Daoy (cell line): Measurements from ENCODE around the gene DHRS13. TPM values are rescaled to one million over a fixed set of nuclear protein-coding genes. Genes with fewer than 3 reads are reported as not detected.
A peak's percentile ranks its signal among the peaks of the same experiment; 100 is the strongest.

Experiments used
- DNase-seq: peaks from one replicate; pipeline ENCODE4 v3.0.0-alpha.2; 2015; ENCODE audit warnings: low read depth
- total RNA-seq: library from RNA; depleted of rRNA; stranded (reverse); fragments of >200 nt; shearing (Covaris generic); gene quantifications from 2 replicates; pipeline ENCODE4 v1.2.3, GENCODE V29; 2014; rRNA removed

The DHRS13 gene, protein sequence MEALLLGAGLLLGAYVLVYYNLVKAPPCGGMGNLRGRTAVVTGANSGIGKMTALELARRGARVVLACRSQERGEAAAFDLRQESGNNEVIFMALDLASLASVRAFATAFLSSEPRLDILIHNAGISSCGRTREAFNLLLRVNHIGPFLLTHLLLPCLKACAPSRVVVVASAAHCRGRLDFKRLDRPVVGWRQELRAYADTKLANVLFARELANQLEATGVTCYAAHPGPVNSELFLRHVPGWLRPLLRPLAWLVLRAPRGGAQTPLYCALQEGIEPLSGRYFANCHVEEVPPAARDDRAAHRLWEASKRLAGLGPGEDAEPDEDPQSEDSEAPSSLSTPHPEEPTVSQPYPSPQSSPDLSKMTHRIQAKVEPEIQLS
- total RNA-seq, result 10.9 and 12.4 TPM in 2 replicates

- DNase-seq, result peak; percentile 97
Measured at GRCh38 chr17:28902819-28903545, at the start of gene DHRS13. DHRS13 (minus strand) TSS chr17:28903079; CDS start chr17:28902944, 135 bp downstream.

DNA sequence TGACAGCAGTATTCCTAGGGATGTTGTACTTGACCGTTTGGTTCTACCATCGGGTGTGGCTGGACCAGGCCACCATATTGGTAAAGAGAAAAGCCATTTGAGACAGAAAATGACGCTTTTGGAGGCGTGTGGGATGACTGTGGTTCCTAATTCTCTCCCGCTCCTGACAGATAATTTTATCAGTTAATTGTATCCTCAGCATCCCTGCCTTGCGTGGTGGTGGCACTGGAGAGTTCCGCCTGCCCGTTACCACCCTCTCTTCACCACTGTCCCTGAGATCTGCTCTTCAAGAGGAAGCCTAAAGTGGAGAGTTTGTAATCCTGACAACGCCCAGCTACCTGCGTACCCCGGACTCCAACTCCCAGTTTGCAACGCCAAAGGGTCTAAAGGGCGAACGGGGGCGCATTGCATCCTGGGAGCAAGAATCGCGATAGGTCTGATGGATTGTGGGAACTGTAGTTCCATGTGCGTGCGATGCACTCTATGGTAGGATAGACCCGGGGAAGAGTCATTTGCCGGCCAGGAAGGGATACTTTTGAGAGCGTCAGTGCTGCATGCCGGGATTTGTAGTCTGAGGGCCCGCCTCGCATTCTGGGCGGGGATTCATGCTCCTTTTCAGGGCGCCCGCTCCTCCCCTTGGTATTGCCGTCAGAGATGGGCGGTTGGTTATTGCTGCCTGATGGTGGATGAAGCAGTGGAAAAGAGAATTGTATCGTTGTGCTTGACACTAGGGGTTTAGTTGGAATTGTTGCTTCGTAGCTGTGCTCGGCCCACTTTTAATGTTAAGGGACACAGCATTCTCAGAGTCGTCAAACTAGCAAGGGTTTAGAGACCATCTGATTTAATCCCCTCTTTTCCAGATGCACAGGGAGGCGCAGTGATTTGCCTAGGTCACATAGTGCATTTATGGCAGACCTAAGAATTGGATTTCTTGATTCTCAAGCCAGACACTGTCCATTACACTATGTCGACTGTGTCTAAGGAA lies 49.4 kb upstream of the DHRS13 start:
- peak; percentile 99 for DNase-seq

DNA sequence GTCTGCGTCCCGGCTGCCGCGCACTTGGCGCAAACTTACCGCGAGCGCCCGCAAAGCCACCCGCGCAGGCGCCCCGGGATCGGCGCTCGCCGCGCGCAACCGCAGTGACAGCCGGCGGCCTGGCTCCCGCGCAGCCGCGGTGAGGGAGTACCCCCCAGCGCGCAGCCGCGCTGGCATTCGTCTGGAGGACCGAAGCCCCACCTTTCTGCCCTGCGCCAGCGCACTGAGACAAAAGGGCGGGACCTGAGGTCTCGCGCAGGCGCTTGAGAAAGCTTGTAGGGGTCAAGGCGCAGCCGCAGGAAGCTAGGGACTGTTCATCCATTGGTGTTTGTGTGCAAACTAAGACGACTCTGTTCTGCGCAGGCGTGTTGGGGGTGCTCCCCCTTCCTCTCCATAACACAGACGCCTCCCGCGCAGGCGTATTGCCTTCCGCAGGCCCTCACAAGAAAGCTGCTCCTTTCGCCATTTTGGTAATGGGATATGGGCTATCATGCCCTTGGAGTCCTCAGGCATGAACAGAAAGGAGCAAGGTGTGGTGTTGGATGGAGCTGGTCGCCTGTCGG lies 48.6 kb upstream of the DHRS13 start, which contains the start of gene PHF12:
Gene PHF12 (minus strand): TSS at position 91 of the 563 bp plus-strand sequence. CDS start 558 bp downstream, outside the sequence.
- DNase-seq, result peak; percentile 100

DNA sequence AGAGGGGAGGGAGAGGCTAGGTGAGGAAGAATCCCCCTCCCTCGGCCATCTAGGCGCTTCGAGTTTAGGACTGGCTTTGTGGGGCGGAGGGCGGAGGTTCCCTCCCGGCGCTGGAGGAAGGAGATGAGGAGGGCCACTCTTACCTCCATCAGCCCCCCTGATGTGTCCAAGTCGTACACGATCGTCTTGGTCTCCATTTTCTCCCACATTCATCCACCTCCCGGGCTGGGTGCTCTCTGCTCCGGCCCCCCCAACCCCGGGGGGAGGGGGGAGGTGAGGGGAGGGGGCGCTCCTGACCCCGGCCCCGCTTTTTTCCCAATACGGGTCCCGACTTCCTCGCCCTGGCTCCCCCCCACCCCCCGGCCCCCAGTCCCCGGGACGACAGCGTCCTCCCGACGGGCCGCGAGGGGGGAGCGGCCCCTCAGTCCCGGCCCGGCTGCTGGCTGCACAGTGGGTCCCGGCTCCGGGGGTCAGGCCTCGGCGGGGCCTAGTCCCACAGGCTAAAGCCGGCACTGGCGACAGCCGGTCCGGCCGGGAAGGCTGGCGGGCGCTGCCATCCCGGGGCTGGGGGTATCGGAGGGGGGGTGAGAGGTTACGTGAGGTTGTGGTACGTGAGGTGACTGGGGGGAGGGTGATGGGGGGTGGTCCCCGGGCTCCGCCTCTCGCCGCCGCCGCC lies 48.0 kb upstream of the DHRS13 start:
- DNase-seq, result no peak

DNA sequence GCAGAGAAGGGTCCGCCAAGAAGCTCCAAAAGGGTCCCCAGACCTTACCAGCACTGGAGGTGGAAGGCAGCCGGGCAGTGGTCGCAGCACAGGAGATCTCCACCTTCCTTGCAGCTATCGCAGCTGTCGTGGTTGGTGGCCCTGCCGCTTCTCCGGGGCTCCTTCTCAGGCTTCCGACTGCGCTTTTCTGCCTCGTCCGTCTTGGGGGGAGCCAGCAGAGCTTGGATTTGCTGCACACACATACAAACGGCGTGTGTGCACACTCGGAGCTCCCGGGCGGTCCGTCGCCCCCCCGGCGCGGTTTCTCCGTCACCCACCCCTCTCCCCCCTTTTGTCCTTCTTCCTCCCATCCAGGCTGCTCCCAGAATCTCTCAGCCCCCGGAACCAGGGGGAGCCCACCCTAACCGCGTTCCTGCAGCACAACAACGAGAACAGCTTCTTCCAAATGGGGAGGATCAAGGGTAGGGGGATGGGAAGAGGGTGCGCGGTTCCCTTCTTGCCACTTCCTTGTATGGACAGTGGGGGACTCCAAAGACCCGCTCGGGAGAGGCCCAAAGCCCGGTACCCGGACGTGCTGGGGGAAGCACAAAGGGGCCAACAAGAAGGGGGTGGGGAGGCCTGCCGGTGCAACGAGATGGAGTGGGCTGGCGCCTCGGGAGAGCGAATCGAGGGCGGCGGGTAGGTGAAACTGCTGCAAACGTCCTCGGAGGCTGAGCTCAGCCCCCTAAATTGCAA lies 47.3 kb upstream of the DHRS13 start:
- peak; percentile 57 for DNase-seq

DNA sequence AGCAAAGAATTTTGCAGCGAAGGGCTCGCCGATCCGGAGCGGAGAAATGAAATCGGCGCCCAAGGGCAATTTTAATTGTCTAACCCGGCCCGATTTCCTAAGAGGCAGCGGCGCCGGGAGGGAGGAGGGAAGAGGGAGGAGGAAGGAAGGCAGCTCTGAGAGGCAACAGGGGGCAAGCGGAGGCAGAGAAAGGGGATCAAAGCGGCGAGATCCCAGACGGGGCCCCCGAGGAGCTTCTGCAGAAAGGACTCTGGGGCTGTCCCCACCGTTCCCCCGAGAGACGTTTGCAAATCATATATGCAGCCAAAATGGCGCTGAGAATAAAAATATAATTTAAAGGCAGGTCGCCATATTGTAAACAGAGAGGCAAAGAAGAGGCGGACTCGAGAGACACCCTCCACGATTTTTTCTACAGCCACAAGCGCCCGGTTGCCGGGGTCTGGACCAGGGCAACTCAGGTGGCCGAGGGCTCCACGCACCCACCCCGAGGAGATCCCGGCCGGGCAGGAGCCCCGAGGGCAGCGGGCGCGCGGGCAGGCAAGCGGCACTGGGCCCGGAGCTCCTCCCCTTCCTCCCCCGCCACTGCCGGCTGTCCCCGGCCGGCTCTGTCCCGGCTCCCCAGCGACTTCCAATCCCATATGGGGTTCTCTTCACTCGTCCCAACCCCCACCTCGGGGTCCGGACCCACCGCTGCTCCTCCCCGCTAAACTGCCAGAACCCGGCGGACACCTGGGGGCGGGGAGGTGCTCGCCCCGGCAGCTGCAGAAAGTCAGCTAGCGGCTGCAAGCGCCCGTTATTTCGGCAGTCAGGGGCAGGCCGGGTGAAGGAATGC lies 46.5 kb upstream of the DHRS13 start:
- peak; percentile 61 for DNase-seq

- DNase-seq, result no peak
Measured at GRCh38 chr17:28948873-28949184, 46.0 kb upstream of the DHRS13 start.

- DNase-seq, result no peak
Measured at GRCh38 chr17:28948342-28948741, 45.5 kb upstream of the DHRS13 start.

- DNase-seq, result no peak
Measured at GRCh38 chr17:28947639-28948038, 44.8 kb upstream of the DHRS13 start.

DNA sequence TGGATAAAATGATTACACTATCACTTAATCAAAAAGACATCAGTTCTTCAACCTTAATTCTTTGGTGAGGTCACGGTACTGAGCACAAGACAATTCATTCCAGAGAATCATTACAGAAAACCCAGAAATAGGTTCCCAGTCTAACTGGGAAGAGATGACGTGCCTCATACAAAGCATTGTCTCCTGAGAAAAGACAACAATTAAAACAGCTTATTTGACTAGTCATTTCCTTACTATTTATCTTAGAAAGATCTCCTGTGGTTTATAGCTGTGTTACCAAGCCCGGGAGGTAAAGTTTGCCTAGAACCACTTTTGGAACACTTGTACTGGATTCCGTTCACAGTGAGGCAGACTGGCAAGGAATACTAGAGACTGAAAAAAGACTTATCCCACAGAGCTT lies 43.4 kb upstream of the DHRS13 start:
- peak; percentile 77 for DNase-seq

- no peak for DNase-seq
Measured at GRCh38 chr17:28944862-28945741, 42.2 kb upstream of the DHRS13 start.

DNA sequence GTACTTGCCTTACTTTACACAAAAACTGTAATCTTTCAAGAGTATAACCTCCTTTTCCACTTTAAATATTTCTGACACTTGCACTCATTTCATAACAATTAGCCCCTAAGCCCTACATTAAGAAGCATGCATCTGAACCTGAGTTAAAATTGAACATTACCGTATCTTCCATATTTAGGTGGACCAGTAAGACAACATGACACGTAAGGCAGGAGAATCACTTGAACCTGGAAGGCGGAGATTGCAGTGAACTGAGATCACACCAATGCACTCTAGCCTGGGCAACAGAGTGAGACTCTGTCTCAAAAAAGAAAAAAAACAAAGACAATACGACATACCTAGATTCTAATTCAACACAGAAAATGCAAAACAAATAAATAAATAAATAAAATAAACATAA lies 41.5 kb upstream of the DHRS13 start:
- no peak for DNase-seq

- DNase-seq, result no peak
Measured at GRCh38 chr17:28942925-28943324, 40.0 kb upstream of the DHRS13 start.

DNA sequence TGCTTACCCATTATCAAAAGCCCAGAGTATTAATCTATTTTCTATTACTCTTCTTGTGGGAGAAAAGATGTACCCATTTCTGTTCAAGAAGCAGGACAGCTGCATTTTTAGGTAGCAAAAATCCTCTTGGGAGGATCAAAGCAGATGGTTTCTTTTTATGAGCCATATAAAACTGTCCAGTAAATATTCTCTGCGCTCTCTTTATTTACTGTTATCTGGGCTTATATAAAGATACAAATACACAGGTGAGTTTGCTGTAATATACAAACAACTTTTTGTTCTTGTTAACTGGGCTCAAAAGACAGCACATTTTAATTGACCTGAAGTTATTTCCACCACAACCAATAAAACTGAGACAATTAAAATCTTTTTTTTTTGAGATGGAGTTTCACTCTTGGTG lies 38.4 kb upstream of the DHRS13 start:
- DNase-seq, result no peak

DNA sequence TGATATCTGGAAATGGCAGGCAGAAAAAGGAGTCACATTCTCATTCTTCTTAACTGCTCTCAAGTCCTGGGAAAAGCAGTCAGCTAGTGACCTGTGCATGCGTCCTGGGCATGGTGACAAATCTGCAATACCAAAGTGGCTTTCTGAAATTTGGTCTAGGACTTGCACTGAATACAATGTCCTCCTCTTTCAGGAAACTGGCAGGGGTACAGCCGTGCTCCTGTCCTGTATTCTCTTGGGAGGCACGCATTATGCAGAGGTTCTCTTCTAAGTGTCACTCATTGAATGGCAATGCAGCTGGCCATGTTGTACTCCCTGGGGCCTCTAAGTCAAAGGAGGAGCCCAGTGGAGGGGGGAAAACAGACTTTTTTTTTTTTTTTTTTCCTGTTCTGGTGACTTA lies 37.8 kb upstream of the DHRS13 start:
- no peak for DNase-seq

DNA sequence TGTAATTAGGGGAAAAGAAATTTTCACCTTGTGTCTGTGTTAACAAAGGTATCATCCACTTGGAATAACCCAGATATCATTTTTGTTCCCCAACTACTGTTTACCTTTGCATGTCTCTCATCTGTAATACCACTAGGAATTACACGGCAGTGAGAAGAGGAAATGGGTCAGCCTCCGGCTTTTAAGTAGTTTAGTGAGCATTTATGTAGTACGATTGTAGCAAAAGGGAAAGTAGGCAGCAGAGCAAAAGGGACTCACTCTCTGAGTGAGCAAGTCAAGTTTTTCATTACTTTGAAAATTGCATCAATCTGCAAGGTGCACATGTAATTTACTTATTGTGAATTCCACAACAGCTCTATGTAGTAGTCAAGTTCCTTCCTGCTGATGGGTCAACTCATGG lies 37.3 kb upstream of the DHRS13 start:
- no peak for DNase-seq

DNA sequence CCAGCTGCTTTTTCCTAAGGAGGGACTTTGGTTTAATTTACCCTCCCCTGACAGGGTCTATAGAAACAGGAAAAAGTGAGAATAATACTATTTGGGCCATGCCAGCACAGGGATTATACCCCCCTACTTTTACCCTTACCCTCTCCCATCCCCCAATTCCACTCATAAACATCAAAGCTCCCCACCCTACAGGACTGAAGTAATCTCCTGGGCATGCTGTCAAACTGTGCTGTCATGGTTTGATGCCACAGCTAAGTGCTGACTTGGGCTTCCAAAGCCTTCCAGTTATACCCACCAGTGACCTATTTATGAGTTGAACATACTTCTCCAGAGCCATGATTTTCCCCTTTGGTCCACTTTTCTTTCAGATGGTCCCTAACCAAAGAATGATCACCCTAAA lies 35.7 kb upstream of the DHRS13 start:
- no peak for DNase-seq

DNA sequence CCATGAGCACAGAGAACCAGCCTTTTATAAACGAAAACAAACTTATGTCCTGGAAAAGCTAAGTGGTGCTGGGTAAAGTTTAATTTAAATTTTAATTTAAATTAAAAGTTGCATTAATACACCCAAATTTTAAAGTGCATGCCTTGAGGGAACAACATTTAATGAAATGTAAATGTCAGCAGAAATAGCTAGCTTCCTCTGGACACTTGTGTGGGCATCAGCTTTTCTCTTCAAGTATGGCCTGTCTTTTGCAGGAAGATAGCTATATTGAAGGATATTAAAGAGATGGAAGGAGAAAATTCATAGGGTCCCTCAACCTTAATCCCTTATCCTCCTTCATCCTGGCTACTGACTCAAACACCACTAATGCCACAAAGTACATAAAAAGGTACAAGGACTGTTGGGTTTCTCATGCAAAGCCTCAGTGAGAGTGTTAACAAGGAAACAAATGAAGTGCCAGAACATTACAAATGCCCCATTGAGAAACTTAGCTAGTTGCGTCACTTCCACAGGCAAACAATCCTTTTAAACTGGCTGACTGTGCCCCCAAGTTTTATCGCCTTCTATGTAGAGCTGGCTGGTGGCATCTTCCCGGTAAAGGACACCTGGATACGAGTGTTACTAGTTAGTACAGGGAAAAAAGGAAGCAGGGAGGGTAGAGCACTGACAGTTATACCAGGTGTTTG lies 34.3 kb upstream of the DHRS13 start:
- no peak for DNase-seq
